Karpas-422 (cell line): ENCODE data around the gene TFIP11. TPM values are rescaled to one million over a fixed set of nuclear protein-coding genes. Genes with fewer than 3 reads are reported as not detected.

Source experiments
- DNase-seq: peaks from one replicate; pipeline ENCODE4 v3.0.0-alpha.2; 2015
- H2AFZ ChIP-seq: fragments of 200-600 bp; sonication (generic); 2 replicates; pipeline ENCODE4 v1.6.1; 2014; ENCODE audit warnings: antibody characterized with exemption, low read length, mixed read lengths
- H3K27ac ChIP-seq: fragments of 200-600 bp; sonication (generic); 2 replicates; pipeline ENCODE4 v1.5.1; 2014; ENCODE audit warnings: mild to moderate bottlenecking, low read length, moderate library complexity
- H3K27me3 ChIP-seq: fragments of 200-600 bp; sonication (generic); 2 replicates; pipeline ENCODE4 v1.6.1; 2014; ENCODE audit warnings: low read length, mixed read lengths
- H3K36me3 ChIP-seq: fragments of 200-600 bp; sonication (generic); 2 replicates; pipeline ENCODE4 v1.6.1; 2014; ENCODE audit warnings: low read length, mixed read lengths; ENCODE audit not compliant: insufficient read depth
- H3K4me1 ChIP-seq: fragments of 200-600 bp; sonication (generic); 2 replicates; pipeline ENCODE4 v1.6.1; 2014; ENCODE audit warnings: mild to moderate bottlenecking, low read length, mixed read lengths
- H3K4me2 ChIP-seq: fragments of 200-600 bp; sonication (generic); 2 replicates; pipeline ENCODE4 v1.6.1; 2014; ENCODE audit warnings: low read length, low read depth, mild to moderate bottlenecking; ENCODE audit not compliant: poor library complexity, severe bottlenecking
- H3K4me3 ChIP-seq: fragments of 200-600 bp; sonication (generic); 2 replicates; pipeline ENCODE4 v1.5.1; 2014; ENCODE audit warnings: mild to moderate bottlenecking, antibody characterized with exemption, low read length, mixed read lengths
- H3K79me2 ChIP-seq: fragments of 200-600 bp; sonication (generic); 2 replicates; pipeline ENCODE4 v1.6.1; 2014; ENCODE audit warnings: mild to moderate bottlenecking, low read length, mixed read lengths
- H3K9ac ChIP-seq: fragments of 200-600 bp; sonication (generic); 2 replicates; pipeline ENCODE4 v1.6.0; 2014; ENCODE audit warnings: low read length
- H3K9me2 ChIP-seq: fragments of 200-600 bp; sonication (generic), shearing (Covaris generic); replicated peaks from 2 replicates; pipeline ENCODE4 v1.6.0; 2014; ENCODE audit warnings: mild to moderate bottlenecking, low read length, moderate library complexity; ENCODE audit not compliant: insufficient read depth
- H3K9me3 ChIP-seq: fragments of 300-700, 200-600 bp; sonication (generic); 2 replicates; pipeline ENCODE4 v1.6.1; 2014; ENCODE audit warnings: low read length, mixed read lengths
- H4K20me1 ChIP-seq: fragments of 200-600 bp; sonication (generic); 2 replicates; pipeline ENCODE4 v1.6.1; 2014; ENCODE audit warnings: mild to moderate bottlenecking, antibody characterized with exemption, low read length, low read depth; ENCODE audit not compliant: insufficient read depth
- small RNA-seq: library from RNA; depleted of rRNA; stranded (forward); fragments of <200 nt; gene quantifications from one replicate; pipeline ENCODE3, GENCODE V24; 2014
- total RNA-seq: library from RNA; depleted of rRNA; stranded (reverse); fragments of >200 nt; shearing (Covaris generic); gene quantifications from 2 replicates; pipeline ENCODE4 v1.2.3, GENCODE V29; 2014; ENCODE audit warnings: low replicate concordance; rRNA removed

The TFIP11 gene
- total RNA-seq, 1 experiment from 2014 or later: 46.0 TPM

DNA sequence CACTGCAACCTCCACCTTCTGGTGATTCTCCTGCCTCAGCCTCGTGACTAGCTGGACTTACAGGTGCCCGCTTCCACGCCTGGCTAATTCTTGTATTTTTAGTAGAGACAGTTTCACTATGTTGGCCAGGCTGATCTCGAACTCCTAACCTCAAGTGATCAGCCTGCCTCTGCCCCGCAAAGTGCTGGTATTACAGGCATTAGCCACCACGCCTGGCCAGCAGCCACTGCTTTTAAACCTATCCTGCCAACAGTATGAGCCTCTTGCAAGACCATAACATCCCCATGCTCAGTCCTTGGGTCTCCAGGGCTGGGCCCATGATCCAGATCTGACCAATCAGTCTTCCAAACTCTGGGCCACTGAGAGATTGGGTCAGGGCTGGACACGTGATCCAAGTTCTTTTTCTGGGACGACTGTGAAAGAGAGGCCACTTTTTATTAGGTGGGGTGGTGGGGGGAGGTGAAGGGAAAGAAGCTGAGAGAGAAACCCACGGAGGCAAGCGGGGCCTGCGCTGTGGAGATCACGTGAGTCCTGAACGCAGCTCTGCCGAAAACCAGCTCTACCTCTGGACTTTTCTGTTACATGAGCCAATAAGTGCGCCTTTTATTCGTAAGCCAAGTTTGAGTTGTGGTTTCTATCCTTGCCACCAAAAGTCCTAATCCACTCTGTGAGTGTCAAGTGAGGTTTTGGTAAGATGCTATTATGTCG, 65.3 kb downstream of the TFIP11 start:
- no peaks in the 10 kb centered on the region for H3K9me2 ChIP-seq
- H3K4me1 ChIP-seq: no peaks in the 10 kb centered on the region
- H3K79me2 ChIP-seq: peaks cover 6% of the 10 kb centered on the region; the same call in 1 of the 2 replicates
- H3K9ac ChIP-seq: no peak overlapping the region
- H3K36me3 ChIP-seq: peaks cover 11% of the 10 kb centered on the region; the same call in 1 of the 2 replicates
- H4K20me1 ChIP-seq: peaks cover 5% of the 10 kb centered on the region; the same call in 1 of the 2 replicates
- H3K27me3 ChIP-seq: no peaks in the 10 kb centered on the region
- H3K9me3 ChIP-seq: no peaks in the 10 kb centered on the region
- DNase-seq: no peak
- H3K27ac ChIP-seq: no peak overlapping the region
- H3K4me3 ChIP-seq: no peak overlapping the region
- no peak overlapping the region for H3K4me2 ChIP-seq
- no peak overlapping the region for H2AFZ ChIP-seq

GRCh38 chr22:26445577-26446275, 66.5 kb downstream of the TFIP11 start:
- Histone ChIP-seq H4K20me1 (peaks cover 5% of the 10 kb centered on the region; the same call in 1 of the 2 replicates), H3K9me3 (no peaks in the 10 kb centered on the region), H3K4me1 (no peaks in the 10 kb centered on the region), H2AFZ (no peak overlapping the region), H3K27me3 (no peaks in the 10 kb centered on the region), H3K4me2 (no peak overlapping the region), H3K36me3 (peaks cover 9% of the 10 kb centered on the region; the same call in 1 of the 2 replicates), H3K4me3 (no peak overlapping the region), H3K79me2 (peaks cover 11% of the 10 kb centered on the region), H3K9me2 (no peaks in the 10 kb centered on the region), H3K9ac (no peak overlapping the region), H3K27ac (no peak overlapping the region)
- DNase-seq: no peak

DNA sequence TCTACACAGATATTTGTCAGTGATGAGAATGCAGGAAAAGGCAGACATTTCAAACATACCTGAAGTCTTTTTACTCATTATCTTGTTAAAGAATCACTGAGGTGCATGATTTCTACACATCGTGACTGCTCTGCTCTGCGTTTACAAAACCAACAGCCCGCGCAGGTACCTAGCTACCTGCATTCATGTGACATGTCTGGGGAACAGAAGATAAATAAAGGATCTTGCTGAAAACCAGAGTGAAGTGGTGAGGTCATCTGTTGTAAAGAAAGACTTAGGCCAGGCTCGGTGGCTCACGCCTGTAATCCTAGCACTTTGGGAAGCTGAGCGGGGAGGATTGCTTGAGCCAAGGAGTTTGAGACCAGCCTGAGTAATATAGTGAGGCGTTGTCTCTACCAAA, 67.5 kb downstream of the TFIP11 start:
- no peak for DNase-seq
- H3K9me2 ChIP-seq: no peaks in the 10 kb centered on the region

GRCh38 chr22:26443901-26444690, 68.2 kb downstream of the TFIP11 start:
- Histone ChIP-seq H4K20me1 (peaks cover 12% of the 10 kb centered on the region; the same call in 1 of the 2 replicates), H3K4me1 (no peaks in the 10 kb centered on the region), H2AFZ (no peak overlapping the region), H3K4me2 (no peak overlapping the region), H3K9me3 (no peaks in the 10 kb centered on the region), H3K27ac (no peak overlapping the region), H3K27me3 (no peaks in the 10 kb centered on the region), H3K79me2 (peaks cover 25% of the 10 kb centered on the region), H3K9me2 (no peaks in the 10 kb centered on the region), H3K36me3 (peaks cover 13% of the 10 kb centered on the region), H3K4me3 (no peak overlapping the region), H3K9ac (no peak overlapping the region)
- no peak for DNase-seq

More for the DNA sequence above, 67.5 kb downstream of the TFIP11 start:
- Histone ChIP-seq H3K4me1 (no peaks in the 10 kb centered on the region), H3K9me3 (no peaks in the 10 kb centered on the region), H3K36me3 (peaks cover 8% of the 10 kb centered on the region), H3K4me2 (no peak overlapping the region), H3K79me2 (peaks cover 18% of the 10 kb centered on the region), H3K9ac (no peak overlapping the region), H3K27me3 (no peaks in the 10 kb centered on the region), H3K4me3 (no peak overlapping the region), H2AFZ (no peak overlapping the region), H3K27ac (no peak overlapping the region), H4K20me1 (peaks cover 7% of the 10 kb centered on the region; the same call in 1 of the 2 replicates)

GRCh38 chr22:26442086-26442756, 70.1 kb downstream of the TFIP11 start:
- Histone ChIP-seq H3K27ac (no peak overlapping the region), H3K9me3 (no peaks in the 10 kb centered on the region), H4K20me1 (peaks cover 17% of the 10 kb centered on the region; the same call in 1 of the 2 replicates), H3K4me2 (no peak overlapping the region), H3K9ac (no peak overlapping the region), H3K9me2 (no peaks in the 10 kb centered on the region), H3K4me3 (no peak overlapping the region), H3K27me3 (no peaks in the 10 kb centered on the region), H3K36me3 (peaks cover 13% of the 10 kb centered on the region), H3K79me2 (peaks cover 40% of the 10 kb centered on the region), H2AFZ (no peak overlapping the region), H3K4me1 (no peaks in the 10 kb centered on the region)
- no peak for DNase-seq

Small RNAs within 50 kb of the gene (small RNA-seq; reads per million reads assigned to genes)
- gene MIR548J: 0.75 reads per million, percentile 21 among the genes with 10 or more reads in this experiment

Other genes starting within 250 kb of the TFIP11 start
- gene ASPHD2, start 83.2 kb downstream of the TFIP11 start, total RNA-seq: 30.7 and 33.3 TPM in 2 replicates
- gene HPS4, start 28.7 kb downstream of the TFIP11 start, total RNA-seq: 42.1 and 46.1 TPM in 2 replicates
- 13.8 and 43.5 TPM in 2 replicates for gene SRRD, start 28.6 kb downstream of the TFIP11 start, total RNA-seq
- gene TPST2, start 77.7 kb upstream of the TFIP11 start, total RNA-seq: 52.9 and 61.4 TPM in 2 replicates
- 0.22 and 2.2 TPM in 2 replicates for gene CRYBB1, start 105.6 kb upstream of the TFIP11 start, total RNA-seq
- gene CRYBA4, start 109.5 kb upstream of the TFIP11 start, total RNA-seq: not detected in 2 replicates
- 1.5 and 2.6 TPM in 2 replicates for gene MIAT, start 145.1 kb upstream of the TFIP11 start, total RNA-seq